H1 (cell line): Measurements from ENCODE around the gene TJP2.

Experiments
- BRCA1 ChIP-seq: IDR thresholded peaks from 2 replicates; pipeline ENCODE4 v1.6.1; 2012; ENCODE audit warnings: low read depth, low read length, improper control_type of control experiment
- CBX5 ChIP-seq: fragments of 300-800, 300-1000 bp; sonication (generic); IDR thresholded peaks from 2 replicates; pipeline ENCODE4 v1.7.1; 2016; ENCODE audit warnings: antibody characterized with exemption, low read length, low read depth
- CHD2 ChIP-seq: IDR thresholded peaks from 2 replicates; pipeline ENCODE4 v1.6.1; 2012; ENCODE audit warnings: low read length, improper control_type of control experiment
- EZH2 ChIP-seq: fragments of 200-600 bp; sonication (generic); IDR thresholded peaks from 2 replicates; pipeline ENCODE4 v1.7.1; 2012; ENCODE audit warnings: low read depth, mild to moderate bottlenecking, moderate library complexity, low read length, inconsistent platforms; ENCODE audit not compliant: severe bottlenecking
- MAFK ChIP-seq: IDR thresholded peaks from 2 replicates; pipeline ENCODE4 v1.6.1; 2012; ENCODE audit warnings: low read depth, mild to moderate bottlenecking, improper control_type of control experiment, low read length
- POLR2A ChIP-seq, 2 experiments: IDR thresholded peaks; 1 replicate in 1 of 2; 2 replicates in 1 of 2; pipeline ENCODE4 v1.6.1; 2011; ENCODE audit warnings: low read depth in 2 of 2, low read length in 2 of 2, mild to moderate bottlenecking in 2 of 2; ENCODE audit errors: control extremely low read depth in 1 of 2
- RAD21 ChIP-seq, 2 experiments: IDR thresholded peaks in 1 of 2; conservative IDR thresholded peaks in 1 of 2; 2 replicates each; pipeline ENCODE4 v1.6.1; 2011; ENCODE audit warnings: low read depth in 2 of 2, low read length in 2 of 2, improper control_type of control experiment in 1 of 2, inconsistent platforms in 1 of 2, mild to moderate bottlenecking in 1 of 2, moderate library complexity in 1 of 2
- SRF ChIP-seq: IDR thresholded peaks from 2 replicates; pipeline ENCODE4 v1.6.1; 2011; ENCODE audit warnings: mild to moderate bottlenecking, low read depth, low read length, moderate library complexity
- TF ChIP-seq, protein P1 (sequence below), 3 experiments: IDR thresholded peaks; 1 replicate in 2 of 3; 2 replicates in 1 of 3; pipeline versions ENCODE4 v1.5.1 to v1.6.1; 2011; ENCODE audit warnings: low read length in 3 of 3, mild to moderate bottlenecking in 3 of 3, inconsistent platforms in 2 of 3, low read depth in 1 of 3, moderate library complexity in 1 of 3; ENCODE audit not compliant: insufficient read depth in 1 of 3; ENCODE audit errors: control extremely low read depth in 1 of 3
- TF ChIP-seq, protein P2 (sequence below): IDR thresholded peaks from 2 replicates; pipeline ENCODE4 v1.6.1; 2012; ENCODE audit warnings: inconsistent platforms

DNA sequence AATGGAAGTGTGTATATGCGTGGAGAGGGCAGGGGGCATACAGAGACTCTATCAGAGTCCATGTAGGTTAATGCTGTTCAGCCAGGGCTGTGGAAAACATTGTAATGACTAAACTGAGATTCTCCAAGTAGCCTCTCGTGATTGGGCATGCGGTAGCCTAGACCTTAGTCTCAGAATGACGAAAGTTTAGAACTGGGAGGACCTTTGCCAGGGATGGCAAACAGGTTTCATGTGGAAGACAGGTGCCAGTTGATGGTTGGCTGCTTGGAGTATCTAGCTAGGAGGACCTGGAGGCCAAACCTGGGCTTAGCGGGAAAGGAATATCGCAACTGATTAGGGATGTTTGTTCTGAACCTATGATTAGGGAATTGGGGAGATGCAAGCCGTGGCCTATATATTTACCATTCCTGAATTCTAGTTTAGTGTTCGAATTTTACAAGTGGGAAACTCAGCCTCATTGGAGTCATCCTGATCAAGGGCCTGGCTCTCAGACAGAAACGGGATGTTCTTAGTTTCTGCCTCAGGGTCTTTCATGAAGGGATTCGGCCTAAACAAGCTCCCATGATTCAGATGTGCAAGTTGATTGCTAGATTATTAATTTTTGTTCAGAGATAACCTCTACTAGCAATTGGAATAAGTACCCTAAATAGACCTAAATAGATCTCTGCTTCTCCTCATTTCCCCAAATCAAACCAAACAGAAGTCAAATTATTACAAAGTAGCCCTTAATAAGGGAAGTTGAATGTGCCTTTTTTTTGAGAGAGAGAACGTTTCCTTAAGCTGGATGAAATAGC is 26.8 kb upstream of the TJP2 start:
- no peak for TF ChIP-seq RAD21 (IDR thresholded peaks at IDR 0.05 in 1 of 2, conservative IDR thresholded peaks at IDR 0.05 in 1 of 2; ENCODE audit: low read depth in 2 of 2, low read length in 2 of 2)
- TF ChIP-seq, protein P1, sequence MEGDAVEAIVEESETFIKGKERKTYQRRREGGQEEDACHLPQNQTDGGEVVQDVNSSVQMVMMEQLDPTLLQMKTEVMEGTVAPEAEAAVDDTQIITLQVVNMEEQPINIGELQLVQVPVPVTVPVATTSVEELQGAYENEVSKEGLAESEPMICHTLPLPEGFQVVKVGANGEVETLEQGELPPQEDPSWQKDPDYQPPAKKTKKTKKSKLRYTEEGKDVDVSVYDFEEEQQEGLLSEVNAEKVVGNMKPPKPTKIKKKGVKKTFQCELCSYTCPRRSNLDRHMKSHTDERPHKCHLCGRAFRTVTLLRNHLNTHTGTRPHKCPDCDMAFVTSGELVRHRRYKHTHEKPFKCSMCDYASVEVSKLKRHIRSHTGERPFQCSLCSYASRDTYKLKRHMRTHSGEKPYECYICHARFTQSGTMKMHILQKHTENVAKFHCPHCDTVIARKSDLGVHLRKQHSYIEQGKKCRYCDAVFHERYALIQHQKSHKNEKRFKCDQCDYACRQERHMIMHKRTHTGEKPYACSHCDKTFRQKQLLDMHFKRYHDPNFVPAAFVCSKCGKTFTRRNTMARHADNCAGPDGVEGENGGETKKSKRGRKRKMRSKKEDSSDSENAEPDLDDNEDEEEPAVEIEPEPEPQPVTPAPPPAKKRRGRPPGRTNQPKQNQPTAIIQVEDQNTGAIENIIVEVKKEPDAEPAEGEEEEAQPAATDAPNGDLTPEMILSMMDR (IDR thresholded peaks at IDR 0.05; ENCODE audit: control extremely low read depth in 1 of 3, insufficient read depth in 1 of 3, low read depth in 1 of 3, low read length in 3 of 3): no peak
- TF ChIP-seq BRCA1: no peak
- TF ChIP-seq MAFK: no peak
- no peak for TF ChIP-seq CBX5
- TF ChIP-seq POLR2A (IDR thresholded peaks at IDR 0.05; ENCODE audit: control extremely low read depth in 1 of 2, low read depth in 2 of 2, low read length in 2 of 2): no peak
- TF ChIP-seq, protein P2, sequence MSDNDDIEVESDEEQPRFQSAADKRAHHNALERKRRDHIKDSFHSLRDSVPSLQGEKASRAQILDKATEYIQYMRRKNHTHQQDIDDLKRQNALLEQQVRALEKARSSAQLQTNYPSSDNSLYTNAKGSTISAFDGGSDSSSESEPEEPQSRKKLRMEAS: no peak
- no peak for TF ChIP-seq EZH2
- TF ChIP-seq CHD2: no peak
- TF ChIP-seq SRF: no peak
